Measurements from ENCODE around the gene LRRC15. TPM values are rescaled to one million over a fixed set of nuclear protein-coding genes. Genes with fewer than 3 reads are reported as not detected.

Gene LRRC15
- polyA plus RNA-seq, 1 donor: 0.03 TPM

GRCh38 chr3:194336601-194337355 lies 32.8 kb downstream of the LRRC15 start:
- Histone ChIP-seq H3K27ac (ENCODE audit: low read length) (no peak overlapping the region), H3K27me3 (ENCODE audit: control insufficient read depth, insufficient read depth, low read length) (peaks cover 3% of the 10 kb centered on the region), H3K4me3 (ENCODE audit: low read length) (no peak overlapping the region), H3K36me3 (ENCODE audit: control insufficient read depth, insufficient read depth, low read length) (no peaks in the 10 kb centered on the region), H3K9me3 (ENCODE audit: control insufficient read depth, low read depth, low read length) (no peaks in the 10 kb centered on the region), H3K4me1 (ENCODE audit: control insufficient read depth, insufficient read depth, low read length) (peaks cover 25% of the 10 kb centered on the region)
- DNase-seq: no peak
- WGBS (ENCODE audit: insufficient coverage, low lambda C conversion rate): 60% methylated on average over 1 of the region's 17 CpGs

- Histone ChIP-seq H3K9me3 (ENCODE audit: control insufficient read depth, low read depth, low read length) (no peaks in the 10 kb centered on the region), H3K4me1 (ENCODE audit: control insufficient read depth, insufficient read depth, low read length) (peaks cover 8% of the 10 kb centered on the region), H3K4me3 (ENCODE audit: low read length) (no peak overlapping the region), H3K27ac (ENCODE audit: low read length) (no peak overlapping the region), H3K36me3 (ENCODE audit: control insufficient read depth, insufficient read depth, low read length) (no peaks in the 10 kb centered on the region), H3K27me3 (ENCODE audit: control insufficient read depth, insufficient read depth, low read length) (peaks cover 3% of the 10 kb centered on the region)
- WGBS (ENCODE audit: insufficient coverage, low lambda C conversion rate): no CpG with 5 or more reads among the region's 15 CpGs
- no peak for DNase-seq
These were observed 35.6 kb downstream of the LRRC15 start for GRCh38 chr3:194333981-194334320.

GRCh38 chr3:194333212-194333980 lies 36.1 kb downstream of the LRRC15 start:
- WGBS (ENCODE audit: insufficient coverage, low lambda C conversion rate): no CpG with 5 or more reads among the region's 69 CpGs

GRCh38 chr3:194332858-194333211 lies 36.7 kb downstream of the LRRC15 start:
- WGBS (ENCODE audit: insufficient coverage, low lambda C conversion rate): no CpG with 5 or more reads among the region's 7 CpGs
- Histone ChIP-seq H3K36me3 (ENCODE audit: control insufficient read depth, insufficient read depth, low read length) (no peaks in the 10 kb centered on the region), H3K4me3 (ENCODE audit: low read length) (no peak overlapping the region), H3K4me1 (ENCODE audit: control insufficient read depth, insufficient read depth, low read length) (peaks cover 8% of the 10 kb centered on the region), H3K27ac (ENCODE audit: low read length) (no peak overlapping the region), H3K27me3 (ENCODE audit: control insufficient read depth, insufficient read depth, low read length) (peaks cover 3% of the 10 kb centered on the region), H3K9me3 (ENCODE audit: control insufficient read depth, low read depth, low read length) (peaks cover 2% of the 10 kb centered on the region)
- peak in 1 of 2 donors; percentile 74 for DNase-seq

More at GRCh38 chr3:194333212-194333980, 36.1 kb downstream of the LRRC15 start:
- Histone ChIP-seq H3K27me3 (ENCODE audit: control insufficient read depth, insufficient read depth, low read length) (peaks cover 3% of the 10 kb centered on the region), H3K27ac (ENCODE audit: low read length) (no peak overlapping the region), H3K4me1 (ENCODE audit: control insufficient read depth, insufficient read depth, low read length) (peaks cover 8% of the 10 kb centered on the region), H3K36me3 (ENCODE audit: control insufficient read depth, insufficient read depth, low read length) (no peaks in the 10 kb centered on the region), H3K4me3 (ENCODE audit: low read length) (peak overlapping the region; percentile 44), H3K9me3 (ENCODE audit: control insufficient read depth, low read depth, low read length) (no peaks in the 10 kb centered on the region)
- DNase-seq: peak; percentile 79 to 86

- Histone ChIP-seq H3K36me3 (ENCODE audit: control insufficient read depth, insufficient read depth, low read length) (no peaks in the 10 kb centered on the region), H3K27me3 (ENCODE audit: control insufficient read depth, insufficient read depth, low read length) (peaks cover 3% of the 10 kb centered on the region), H3K4me3 (ENCODE audit: low read length) (no peak overlapping the region), H3K4me1 (ENCODE audit: control insufficient read depth, insufficient read depth, low read length) (peaks cover 8% of the 10 kb centered on the region), H3K27ac (ENCODE audit: low read length) (no peak overlapping the region), H3K9me3 (ENCODE audit: control insufficient read depth, low read depth, low read length) (peaks cover 16% of the 10 kb centered on the region)
- no peak for DNase-seq
- no CpG with 5 or more reads among the region's 4 CpGs for WGBS (ENCODE audit: insufficient coverage, low lambda C conversion rate)
These were observed 39.0 kb downstream of the LRRC15 start for GRCh38 chr3:194330579-194330978.

- no peaks in the 10 kb centered on the region for H3K36me3 ChIP-seq (ENCODE audit: control insufficient read depth, insufficient read depth, low read length)
- H3K4me3 ChIP-seq (ENCODE audit: low read length): no peak overlapping the region
- peaks cover 17% of the 10 kb centered on the region for H3K9me3 ChIP-seq (ENCODE audit: control insufficient read depth, low read depth, low read length)
- H3K27ac ChIP-seq (ENCODE audit: low read length): no peak overlapping the region
- DNase-seq: no peak
- peaks cover 8% of the 10 kb centered on the region for H3K4me1 ChIP-seq (ENCODE audit: control insufficient read depth, insufficient read depth, low read length)
- peaks cover 3% of the 10 kb centered on the region for H3K27me3 ChIP-seq (ENCODE audit: control insufficient read depth, insufficient read depth, low read length)
- 80% methylated on average over 1 of the region's 10 CpGs for WGBS (ENCODE audit: insufficient coverage, low lambda C conversion rate)
These were observed 39.4 kb downstream of the LRRC15 start for GRCh38 chr3:194330160-194330559.

GRCh38 chr3:194329583-194329965 lies 40.0 kb downstream of the LRRC15 start:
- DNase-seq: no peak
- H3K36me3 ChIP-seq (ENCODE audit: control insufficient read depth, insufficient read depth, low read length): no peaks in the 10 kb centered on the region
- H3K27me3 ChIP-seq (ENCODE audit: control insufficient read depth, insufficient read depth, low read length): peaks cover 3% of the 10 kb centered on the region
- H3K4me1 ChIP-seq (ENCODE audit: control insufficient read depth, insufficient read depth, low read length): peaks cover 8% of the 10 kb centered on the region
- peaks cover 23% of the 10 kb centered on the region for H3K9me3 ChIP-seq (ENCODE audit: control insufficient read depth, low read depth, low read length)
- WGBS (ENCODE audit: insufficient coverage, low lambda C conversion rate): no CpG with 5 or more reads among the region's 7 CpGs
- H3K4me3 ChIP-seq (ENCODE audit: low read length): no peak overlapping the region
- no peak overlapping the region for H3K27ac ChIP-seq (ENCODE audit: low read length)

GRCh38 chr3:194328942-194329582 lies 40.5 kb downstream of the LRRC15 start:
- DNase-seq: no peak
- H3K27ac ChIP-seq (ENCODE audit: low read length): no peak overlapping the region
- 100% methylated on average over 1 of the region's 14 CpGs for WGBS (ENCODE audit: insufficient coverage, low lambda C conversion rate)

GRCh38 chr3:194328053-194328657 lies 41.4 kb downstream of the LRRC15 start:
- H3K27ac ChIP-seq (ENCODE audit: low read length): no peak overlapping the region
- no peaks in the 10 kb centered on the region for H3K36me3 ChIP-seq (ENCODE audit: control insufficient read depth, insufficient read depth, low read length)
- DNase-seq: no peak
- WGBS (ENCODE audit: insufficient coverage, low lambda C conversion rate): 60% methylated on average over 1 of the region's 27 CpGs
- H3K4me1 ChIP-seq (ENCODE audit: control insufficient read depth, insufficient read depth, low read length): peaks cover 16% of the 10 kb centered on the region
- no peak overlapping the region for H3K4me3 ChIP-seq (ENCODE audit: low read length)
- H3K27me3 ChIP-seq (ENCODE audit: control insufficient read depth, insufficient read depth, low read length): peaks cover 3% of the 10 kb centered on the region
- H3K9me3 ChIP-seq (ENCODE audit: control insufficient read depth, low read depth, low read length): peaks cover 24% of the 10 kb centered on the region

More at GRCh38 chr3:194328942-194329582, 40.5 kb downstream of the LRRC15 start:
- Histone ChIP-seq H3K4me3 (ENCODE audit: low read length) (no peak overlapping the region), H3K27me3 (ENCODE audit: control insufficient read depth, insufficient read depth, low read length) (peaks cover 3% of the 10 kb centered on the region), H3K9me3 (ENCODE audit: control insufficient read depth, low read depth, low read length) (peaks cover 24% of the 10 kb centered on the region), H3K36me3 (ENCODE audit: control insufficient read depth, insufficient read depth, low read length) (no peaks in the 10 kb centered on the region), H3K4me1 (ENCODE audit: control insufficient read depth, insufficient read depth, low read length) (peaks cover 12% of the 10 kb centered on the region)

Data from large intestine (tissue), 3 donors.